ENCODE results near the gene IRF7. TPM values are rescaled to one million over a fixed set of nuclear protein-coding genes. Genes with fewer than 3 reads are reported as not detected.

IRF7 gene
- total and polyA plus RNA-seq, 4 experiments from 2014 or later: 20.8 to 76.6 (median 52.5) TPM

GRCh38 chr11:614623-615503 lies 887 bp downstream of the IRF7 start:
- H3K27me3 ChIP-seq (ENCODE audit: insufficient read depth, low read length): no peaks in the 10 kb centered on the region
- H3K36me3 ChIP-seq (ENCODE audit: insufficient read depth, low read length): peaks cover 30% of the 10 kb centered on the region
- CTCF ChIA-PET (ENCODE audit: partially characterized antibody): no interaction called here
- H3K9me3 ChIP-seq (ENCODE audit: control insufficient read depth in 1 of 2, low read length in 2 of 2): no peaks in the 10 kb centered on the region
- peak overlapping the region; percentile 78 to 80 for H3K4me3 ChIP-seq (ENCODE audit: low read length in 2 of 2)
- H3K4me1 ChIP-seq (ENCODE audit: insufficient read depth, low read length): peaks cover 29% of the 10 kb centered on the region
- DNase-seq: peak in 1 of 5 donors; percentile 46
- Mint-ChIP-seq H3K27me3 (no peaks in the 10 kb centered on the region), H3K27ac (peak overlapping the region; percentile 87 to 96 (median 93)), H3K4me1 (peaks cover 6 to 35% (median 20%) of the 10 kb centered on the region in 4 donors), H3K4me3 (peak overlapping the region; percentile 90 to 96 (median 93)), H3K9me3 (peaks cover 0 to 4% (median 0%) of the 10 kb centered on the region in 8 donors), H3K36me3 (peaks cover 4 to 19% of the 10 kb centered on the region in 2 donors)
- POLR2A ChIA-PET (ENCODE audit: partially characterized antibody): interaction anchor here (0.7 to 4.1 kb wide), 13 partner anchors 10 to 123 kb away, joined by 3 to 27 read pairs (median 4); partner anchors contain the start of genes LMNTD2, PHRF1, RASSF7 and SCT
- intact Hi-C loops (cut with micrococcal nuclease): loop anchor here (1.0 to 5.0 kb wide), 3 partner anchors 39 to 192 kb away; partner anchors contain the start of genes DEAF1, PHRF1, PIDD1 and RPLP2
- peak overlapping the region; percentile 96 for H3K27ac ChIP-seq (ENCODE audit: low read depth, low read length)

- no peaks in the 10 kb centered on the region for H3K27me3 Mint-ChIP-seq
- intact Hi-C loops (cut with micrococcal nuclease): no loop called here
- peak overlapping the region; percentile 67 to 83 (median 76) for H3K4me3 Mint-ChIP-seq
- no peak for DNase-seq
- Histone ChIP-seq H3K27ac (ENCODE audit: low read depth, low read length) (peak overlapping the region; percentile 96), H3K27me3 (ENCODE audit: insufficient read depth, low read length) (no peaks in the 10 kb centered on the region), H3K9me3 (ENCODE audit: control insufficient read depth in 1 of 2, low read length in 2 of 2) (no peaks in the 10 kb centered on the region), H3K4me1 (ENCODE audit: insufficient read depth, low read length) (peaks cover 29% of the 10 kb centered on the region), H3K4me3 (ENCODE audit: low read length in 2 of 2) (no peak overlapping the region), H3K36me3 (ENCODE audit: insufficient read depth, low read length) (peaks cover 32% of the 10 kb centered on the region)
- H3K4me1 Mint-ChIP-seq: peaks cover 6 to 35% (median 20%) of the 10 kb centered on the region in 4 donors
- POLR2A ChIA-PET (ENCODE audit: partially characterized antibody): interaction anchor here (0.7 to 4.1 kb wide), 8 partner anchors 26 to 195 kb away, joined by 3 to 27 read pairs (median 5); partner anchors contain the start of genes PHRF1 and RPLP2
- CTCF ChIA-PET (ENCODE audit: partially characterized antibody): interaction anchor here (0.7 to 1.3 kb wide), 2 partner anchors 82 to 152 kb away, joined by 3 to 5 read pairs; no protein-coding TSS in a partner anchor
- peaks cover 0 to 4% (median 0%) of the 10 kb centered on the region in 8 donors for H3K9me3 Mint-ChIP-seq
- H3K27ac Mint-ChIP-seq: peak overlapping the region; percentile 64 to 93 (median 90)
- peaks cover 4 to 19% of the 10 kb centered on the region in 2 donors for H3K36me3 Mint-ChIP-seq
Observed at GRCh38 chr11:614021-614622, 1.6 kb downstream of the IRF7 start.

GRCh38 chr11:613369-613968 lies 2.3 kb downstream of the IRF7 start:
- Histone ChIP-seq H3K27ac (ENCODE audit: low read depth, low read length) (peak overlapping the region; percentile 96), H3K4me3 (ENCODE audit: low read length in 2 of 2) (no peak overlapping the region), H3K9me3 (ENCODE audit: control insufficient read depth in 1 of 2, low read length in 2 of 2) (no peaks in the 10 kb centered on the region), H3K4me1 (ENCODE audit: insufficient read depth, low read length) (peaks cover 29% of the 10 kb centered on the region), H3K36me3 (ENCODE audit: insufficient read depth, low read length) (peaks cover 36% of the 10 kb centered on the region), H3K27me3 (ENCODE audit: insufficient read depth, low read length) (no peaks in the 10 kb centered on the region)
- DNase-seq: peak; percentile 71 to 90 (median 78)
- ChIA-PET CTCF (ENCODE audit: partially characterized antibody) (interaction anchor here (0.7 to 1.3 kb wide), 2 partner anchors 83 to 152 kb away, joined by 3 to 5 read pairs; no protein-coding TSS in a partner anchor), POLR2A (ENCODE audit: partially characterized antibody) (interaction anchor here (0.9 to 4.1 kb wide), 10 partner anchors 12 to 196 kb away, joined by 3 to 27 read pairs (median 5); partner anchors contain the start of genes PHRF1 and RPLP2)
- Mint-ChIP-seq H3K36me3 (peaks cover 4 to 21% of the 10 kb centered on the region in 2 donors), H3K4me3 (peak overlapping the region in 3 of 8 donors; percentile 29 to 77 (median 76)), H3K27me3 (no peaks in the 10 kb centered on the region), H3K4me1 (peaks cover 6 to 35% (median 20%) of the 10 kb centered on the region in 4 donors), H3K27ac (peak overlapping the region in 6 of 7 donors; percentile 87 to 93 (median 90)), H3K9me3 (peaks cover 0 to 4% (median 0%) of the 10 kb centered on the region in 8 donors)
- intact Hi-C loops (cut with micrococcal nuclease): loop anchor here (2.0 kb wide), 2 partner anchors 53 to 109 kb away; partner anchors contain the start of genes LMNTD2 and RASSF7

- peaks cover 42% of the 10 kb centered on the region for H3K36me3 ChIP-seq (ENCODE audit: insufficient read depth, low read length)
- CTCF ChIA-PET (ENCODE audit: partially characterized antibody): no interaction called here
- Mint-ChIP-seq H3K4me1 (peaks cover 6 to 35% (median 20%) of the 10 kb centered on the region in 4 donors), H3K36me3 (peaks cover 4 to 25% of the 10 kb centered on the region in 2 donors), H3K4me3 (no peak overlapping the region), H3K27me3 (no peaks in the 10 kb centered on the region), H3K27ac (peak overlapping the region in 6 of 7 donors; percentile 73 to 95 (median 90)), H3K9me3 (peaks cover 0 to 4% (median 0%) of the 10 kb centered on the region in 8 donors)
- H3K27me3 ChIP-seq (ENCODE audit: insufficient read depth, low read length): no peaks in the 10 kb centered on the region
- peak in 1 of 5 donors; percentile 40 for DNase-seq
- H3K4me1 ChIP-seq (ENCODE audit: insufficient read depth, low read length): peaks cover 29% of the 10 kb centered on the region
- POLR2A ChIA-PET (ENCODE audit: partially characterized antibody): interaction anchor here (0.9 to 4.1 kb wide), 11 partner anchors 12 to 196 kb away, joined by 3 to 27 read pairs (median 4); partner anchors contain the start of genes HRAS, PHRF1 and RPLP2
- H3K27ac ChIP-seq (ENCODE audit: low read depth, low read length): peak overlapping the region; percentile 96
- H3K9me3 ChIP-seq (ENCODE audit: control insufficient read depth in 1 of 2, low read length in 2 of 2): no peaks in the 10 kb centered on the region
- no peak overlapping the region for H3K4me3 ChIP-seq (ENCODE audit: low read length in 2 of 2)
- intact Hi-C loops (cut with micrococcal nuclease): loop anchor here (2.0 kb wide), 2 partner anchors 52 to 110 kb away; partner anchors contain the start of genes LMNTD2 and RASSF7
Observed at GRCh38 chr11:612961-613300, 2.8 kb downstream of the IRF7 start.

- DNase-seq: peak in 1 of 5 donors; percentile 45
- CTCF ChIA-PET (ENCODE audit: partially characterized antibody): no interaction called here
- peaks cover 6 to 35% (median 20%) of the 10 kb centered on the region in 4 donors for H3K4me1 Mint-ChIP-seq
Observed at GRCh38 chr11:612201-612960, 3.4 kb downstream of the IRF7 start.

More at GRCh38 chr11:612201-612960, 3.4 kb downstream of the IRF7 start:
- Histone ChIP-seq H3K9me3 (ENCODE audit: control insufficient read depth in 1 of 2, low read length in 2 of 2) (no peaks in the 10 kb centered on the region), H3K27ac (ENCODE audit: low read depth, low read length) (peak overlapping the region; percentile 96), H3K27me3 (ENCODE audit: insufficient read depth, low read length) (no peaks in the 10 kb centered on the region), H3K4me3 (ENCODE audit: low read length in 2 of 2) (no peak overlapping the region), H3K4me1 (ENCODE audit: insufficient read depth, low read length) (peaks cover 29% of the 10 kb centered on the region), H3K36me3 (ENCODE audit: insufficient read depth, low read length) (peaks cover 47% of the 10 kb centered on the region)
- Mint-ChIP-seq H3K36me3 (peaks cover 4 to 25% of the 10 kb centered on the region in 2 donors), H3K27ac (peak overlapping the region; percentile 72 to 95 (median 93)), H3K4me3 (peak overlapping the region in 3 of 8 donors; percentile 8 to 46 (median 12)), H3K27me3 (no peaks in the 10 kb centered on the region), H3K9me3 (peaks cover 0 to 4% (median 0%) of the 10 kb centered on the region in 8 donors)
- intact Hi-C loops (cut with micrococcal nuclease): loop anchor here (2.0 kb wide), 2 partner anchors 52 to 110 kb away; partner anchors contain the start of genes LMNTD2 and RASSF7
- POLR2A ChIA-PET (ENCODE audit: partially characterized antibody): interaction anchor here (0.8 to 4.1 kb wide), 16 partner anchors 11 to 184 kb away, joined by 3 to 27 read pairs (median 4); partner anchors contain the start of genes DEAF1, HRAS, PHRF1 and TMEM80
